WTC11 (cell line): ENCODE data around the gene FLRT3.

Experiments
- KAT7 ChIP-seq: sonication (generic); formaldehyde crosslinking; IDR thresholded peaks from 2 replicates; pipeline ENCODE4 v1.8.1; 2023; ENCODE audit warnings: missing genetic modification reagents, mild to moderate bottlenecking, borderline replicate concordance
- ZNF219 ChIP-seq: sonication (generic); formaldehyde crosslinking; IDR thresholded peaks from 2 replicates; pipeline ENCODE4 v1.8.0; 2023; ENCODE audit warnings: missing genetic modification reagents, mild to moderate bottlenecking, borderline replicate concordance
- ZNF232 ChIP-seq: sonication (generic); formaldehyde crosslinking; IDR thresholded peaks from 2 replicates; pipeline ENCODE4 v1.8.0; 2022; ENCODE audit warnings: mild to moderate bottlenecking, missing genetic modification reagents
- ZNF263 ChIP-seq: sonication (generic); formaldehyde crosslinking; IDR thresholded peaks from 2 replicates; pipeline ENCODE4 v1.8.1; 2022; ENCODE audit warnings: low read depth, mild to moderate bottlenecking, moderate library complexity, missing genetic modification reagents
- TF ChIP-seq, protein P1 (sequence below): fragments of 250-450 bp; sonication (Bioruptor Pico); IDR thresholded peaks from 2 replicates; pipeline ENCODE4 v2.1.2; 2022; ENCODE audit warnings: mild to moderate bottlenecking, moderate library complexity
- TF ChIP-seq, protein P2 (sequence below): sonication (generic); formaldehyde crosslinking; IDR thresholded peaks from 2 replicates; pipeline ENCODE4 v1.8.0; 2022; ENCODE audit warnings: mild to moderate bottlenecking, missing genetic modification reagents
- TF ChIP-seq, protein P3 (sequence below): sonication (generic); formaldehyde crosslinking; conservative IDR thresholded peaks from 2 replicates; pipeline ENCODE4 v1.8.1; 2023; ENCODE audit warnings: mild to moderate bottlenecking, low read depth, missing genetic modification reagents, moderate library complexity
- TF ChIP-seq, protein P4 (sequence below): fragments of 200-600 bp; IDR thresholded peaks from 2 replicates; pipeline ENCODE4 v1.8.0; 2022; ENCODE audit warnings: antibody characterized with exemption
- TF ChIP-seq, protein P5 (sequence below): sonication (generic); formaldehyde crosslinking; conservative IDR thresholded peaks from 2 replicates; pipeline ENCODE4 v1.8.1; 2022; ENCODE audit warnings: mild to moderate bottlenecking, missing genetic modification reagents
- TF ChIP-seq, protein P6 (sequence below): sonication (generic); formaldehyde crosslinking; IDR thresholded peaks from 2 replicates; pipeline ENCODE4 v1.8.1; 2023; ENCODE audit warnings: mild to moderate bottlenecking, missing genetic modification reagents
- TF ChIP-seq, protein P7 (sequence below): sonication (generic); formaldehyde crosslinking; IDR thresholded peaks from 2 replicates; pipeline ENCODE4 v1.8.1; 2022; ENCODE audit warnings: mild to moderate bottlenecking, missing genetic modification reagents, moderate library complexity, borderline replicate concordance

DNA sequence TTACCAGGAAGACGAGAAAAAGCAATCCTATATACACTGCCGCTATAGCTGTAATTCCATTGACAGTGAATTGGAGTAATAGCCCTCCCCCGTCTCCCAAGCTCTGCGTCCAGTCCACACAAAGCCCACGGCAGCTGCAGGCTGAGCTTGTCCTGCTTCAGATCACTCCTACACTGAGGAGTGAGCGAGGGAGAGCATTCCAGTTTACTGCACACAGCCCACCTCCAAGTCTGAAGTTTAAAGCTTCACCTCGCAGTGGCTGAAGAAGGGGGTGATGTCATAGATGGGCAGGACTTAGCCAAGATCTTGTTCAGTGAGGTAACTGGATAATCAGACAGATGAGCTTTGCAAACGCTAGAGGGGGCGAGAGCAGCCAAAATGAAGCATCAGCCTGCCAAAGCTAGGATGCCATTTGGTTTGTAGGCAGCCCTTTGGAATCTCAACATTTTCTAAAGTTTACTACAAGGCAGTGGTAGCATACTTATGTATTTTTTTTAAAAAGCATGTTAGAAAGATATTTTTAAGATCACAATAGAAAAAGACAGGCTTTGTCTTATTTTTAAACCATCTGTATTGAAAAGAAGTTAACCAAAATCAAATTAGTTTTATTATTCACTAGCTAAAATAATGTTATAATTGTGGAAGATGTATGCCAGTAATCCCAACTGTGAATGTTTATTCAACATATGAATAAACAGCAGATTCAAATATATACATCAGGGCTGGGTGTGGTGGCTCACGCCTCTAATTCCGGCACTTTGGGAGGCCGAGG, at the start of gene FLRT3:
- TF ChIP-seq, protein P1, sequence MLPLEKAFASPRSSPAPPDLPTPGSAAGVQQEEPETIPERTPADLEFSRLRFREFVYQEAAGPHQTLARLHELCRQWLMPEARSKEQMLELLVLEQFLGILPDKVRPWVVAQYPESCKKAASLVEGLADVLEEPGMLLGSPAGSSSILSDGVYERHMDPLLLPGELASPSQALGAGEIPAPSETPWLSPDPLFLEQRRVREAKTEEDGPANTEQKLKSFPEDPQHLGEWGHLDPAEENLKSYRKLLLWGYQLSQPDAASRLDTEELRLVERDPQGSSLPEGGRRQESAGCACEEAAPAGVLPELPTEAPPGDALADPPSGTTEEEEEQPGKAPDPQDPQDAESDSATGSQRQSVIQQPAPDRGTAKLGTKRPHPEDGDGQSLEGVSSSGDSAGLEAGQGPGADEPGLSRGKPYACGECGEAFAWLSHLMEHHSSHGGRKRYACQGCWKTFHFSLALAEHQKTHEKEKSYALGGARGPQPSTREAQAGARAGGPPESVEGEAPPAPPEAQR (CRISPR knock-in tag) = no peak
- TF ChIP-seq ZNF263 = no peak
- TF ChIP-seq, protein P2, sequence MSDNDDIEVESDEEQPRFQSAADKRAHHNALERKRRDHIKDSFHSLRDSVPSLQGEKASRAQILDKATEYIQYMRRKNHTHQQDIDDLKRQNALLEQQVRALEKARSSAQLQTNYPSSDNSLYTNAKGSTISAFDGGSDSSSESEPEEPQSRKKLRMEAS = no peak
- TF ChIP-seq, protein P3, sequence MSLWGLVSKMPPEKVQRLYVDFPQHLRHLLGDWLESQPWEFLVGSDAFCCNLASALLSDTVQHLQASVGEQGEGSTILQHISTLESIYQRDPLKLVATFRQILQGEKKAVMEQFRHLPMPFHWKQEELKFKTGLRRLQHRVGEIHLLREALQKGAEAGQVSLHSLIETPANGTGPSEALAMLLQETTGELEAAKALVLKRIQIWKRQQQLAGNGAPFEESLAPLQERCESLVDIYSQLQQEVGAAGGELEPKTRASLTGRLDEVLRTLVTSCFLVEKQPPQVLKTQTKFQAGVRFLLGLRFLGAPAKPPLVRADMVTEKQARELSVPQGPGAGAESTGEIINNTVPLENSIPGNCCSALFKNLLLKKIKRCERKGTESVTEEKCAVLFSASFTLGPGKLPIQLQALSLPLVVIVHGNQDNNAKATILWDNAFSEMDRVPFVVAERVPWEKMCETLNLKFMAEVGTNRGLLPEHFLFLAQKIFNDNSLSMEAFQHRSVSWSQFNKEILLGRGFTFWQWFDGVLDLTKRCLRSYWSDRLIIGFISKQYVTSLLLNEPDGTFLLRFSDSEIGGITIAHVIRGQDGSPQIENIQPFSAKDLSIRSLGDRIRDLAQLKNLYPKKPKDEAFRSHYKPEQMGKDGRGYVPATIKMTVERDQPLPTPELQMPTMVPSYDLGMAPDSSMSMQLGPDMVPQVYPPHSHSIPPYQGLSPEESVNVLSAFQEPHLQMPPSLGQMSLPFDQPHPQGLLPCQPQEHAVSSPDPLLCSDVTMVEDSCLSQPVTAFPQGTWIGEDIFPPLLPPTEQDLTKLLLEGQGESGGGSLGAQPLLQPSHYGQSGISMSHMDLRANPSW (CRISPR knock-in tag) = no peak
- no peak for TF ChIP-seq ZNF219 (CRISPR knock-in tag)
- TF ChIP-seq, protein P4, sequence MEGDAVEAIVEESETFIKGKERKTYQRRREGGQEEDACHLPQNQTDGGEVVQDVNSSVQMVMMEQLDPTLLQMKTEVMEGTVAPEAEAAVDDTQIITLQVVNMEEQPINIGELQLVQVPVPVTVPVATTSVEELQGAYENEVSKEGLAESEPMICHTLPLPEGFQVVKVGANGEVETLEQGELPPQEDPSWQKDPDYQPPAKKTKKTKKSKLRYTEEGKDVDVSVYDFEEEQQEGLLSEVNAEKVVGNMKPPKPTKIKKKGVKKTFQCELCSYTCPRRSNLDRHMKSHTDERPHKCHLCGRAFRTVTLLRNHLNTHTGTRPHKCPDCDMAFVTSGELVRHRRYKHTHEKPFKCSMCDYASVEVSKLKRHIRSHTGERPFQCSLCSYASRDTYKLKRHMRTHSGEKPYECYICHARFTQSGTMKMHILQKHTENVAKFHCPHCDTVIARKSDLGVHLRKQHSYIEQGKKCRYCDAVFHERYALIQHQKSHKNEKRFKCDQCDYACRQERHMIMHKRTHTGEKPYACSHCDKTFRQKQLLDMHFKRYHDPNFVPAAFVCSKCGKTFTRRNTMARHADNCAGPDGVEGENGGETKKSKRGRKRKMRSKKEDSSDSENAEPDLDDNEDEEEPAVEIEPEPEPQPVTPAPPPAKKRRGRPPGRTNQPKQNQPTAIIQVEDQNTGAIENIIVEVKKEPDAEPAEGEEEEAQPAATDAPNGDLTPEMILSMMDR = peak; percentile 53
- TF ChIP-seq, protein P5, sequence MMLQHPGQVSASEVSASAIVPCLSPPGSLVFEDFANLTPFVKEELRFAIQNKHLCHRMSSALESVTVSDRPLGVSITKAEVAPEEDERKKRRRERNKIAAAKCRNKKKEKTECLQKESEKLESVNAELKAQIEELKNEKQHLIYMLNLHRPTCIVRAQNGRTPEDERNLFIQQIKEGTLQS (CRISPR knock-in tag) = no peak
- TF ChIP-seq, protein P6, sequence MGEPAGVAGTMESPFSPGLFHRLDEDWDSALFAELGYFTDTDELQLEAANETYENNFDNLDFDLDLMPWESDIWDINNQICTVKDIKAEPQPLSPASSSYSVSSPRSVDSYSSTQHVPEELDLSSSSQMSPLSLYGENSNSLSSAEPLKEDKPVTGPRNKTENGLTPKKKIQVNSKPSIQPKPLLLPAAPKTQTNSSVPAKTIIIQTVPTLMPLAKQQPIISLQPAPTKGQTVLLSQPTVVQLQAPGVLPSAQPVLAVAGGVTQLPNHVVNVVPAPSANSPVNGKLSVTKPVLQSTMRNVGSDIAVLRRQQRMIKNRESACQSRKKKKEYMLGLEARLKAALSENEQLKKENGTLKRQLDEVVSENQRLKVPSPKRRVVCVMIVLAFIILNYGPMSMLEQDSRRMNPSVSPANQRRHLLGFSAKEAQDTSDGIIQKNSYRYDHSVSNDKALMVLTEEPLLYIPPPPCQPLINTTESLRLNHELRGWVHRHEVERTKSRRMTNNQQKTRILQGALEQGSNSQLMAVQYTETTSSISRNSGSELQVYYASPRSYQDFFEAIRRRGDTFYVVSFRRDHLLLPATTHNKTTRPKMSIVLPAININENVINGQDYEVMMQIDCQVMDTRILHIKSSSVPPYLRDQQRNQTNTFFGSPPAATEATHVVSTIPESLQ (CRISPR knock-in tag) = no peak
- TF ChIP-seq, protein P7, sequence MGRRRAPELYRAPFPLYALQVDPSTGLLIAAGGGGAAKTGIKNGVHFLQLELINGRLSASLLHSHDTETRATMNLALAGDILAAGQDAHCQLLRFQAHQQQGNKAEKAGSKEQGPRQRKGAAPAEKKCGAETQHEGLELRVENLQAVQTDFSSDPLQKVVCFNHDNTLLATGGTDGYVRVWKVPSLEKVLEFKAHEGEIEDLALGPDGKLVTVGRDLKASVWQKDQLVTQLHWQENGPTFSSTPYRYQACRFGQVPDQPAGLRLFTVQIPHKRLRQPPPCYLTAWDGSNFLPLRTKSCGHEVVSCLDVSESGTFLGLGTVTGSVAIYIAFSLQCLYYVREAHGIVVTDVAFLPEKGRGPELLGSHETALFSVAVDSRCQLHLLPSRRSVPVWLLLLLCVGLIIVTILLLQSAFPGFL (CRISPR knock-in tag) = no peak
- no peak for TF ChIP-seq KAT7 (CRISPR knock-in tag)
- TF ChIP-seq ZNF232 (CRISPR knock-in tag) = no peak; the same call in 1 of the 2 replicates
